ENCODE results near the gene GABRE.

GRCh38 chrX:151923648-151924047 lies 50.8 kb downstream of the GABRE start:
- TF ChIP-seq, protein P1, sequence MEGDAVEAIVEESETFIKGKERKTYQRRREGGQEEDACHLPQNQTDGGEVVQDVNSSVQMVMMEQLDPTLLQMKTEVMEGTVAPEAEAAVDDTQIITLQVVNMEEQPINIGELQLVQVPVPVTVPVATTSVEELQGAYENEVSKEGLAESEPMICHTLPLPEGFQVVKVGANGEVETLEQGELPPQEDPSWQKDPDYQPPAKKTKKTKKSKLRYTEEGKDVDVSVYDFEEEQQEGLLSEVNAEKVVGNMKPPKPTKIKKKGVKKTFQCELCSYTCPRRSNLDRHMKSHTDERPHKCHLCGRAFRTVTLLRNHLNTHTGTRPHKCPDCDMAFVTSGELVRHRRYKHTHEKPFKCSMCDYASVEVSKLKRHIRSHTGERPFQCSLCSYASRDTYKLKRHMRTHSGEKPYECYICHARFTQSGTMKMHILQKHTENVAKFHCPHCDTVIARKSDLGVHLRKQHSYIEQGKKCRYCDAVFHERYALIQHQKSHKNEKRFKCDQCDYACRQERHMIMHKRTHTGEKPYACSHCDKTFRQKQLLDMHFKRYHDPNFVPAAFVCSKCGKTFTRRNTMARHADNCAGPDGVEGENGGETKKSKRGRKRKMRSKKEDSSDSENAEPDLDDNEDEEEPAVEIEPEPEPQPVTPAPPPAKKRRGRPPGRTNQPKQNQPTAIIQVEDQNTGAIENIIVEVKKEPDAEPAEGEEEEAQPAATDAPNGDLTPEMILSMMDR (IDR thresholded peaks at IDR 0.05; ENCODE audit: low read depth, low read length), result no peak
- no peak for TF ChIP-seq EZH2phosphoT487 (IDR thresholded peaks at IDR 0.05; ENCODE audit: low read depth)

All from OCI-LY3 (cell line).